ENCODE measurements around the gene RNASEH2A.

DNA sequence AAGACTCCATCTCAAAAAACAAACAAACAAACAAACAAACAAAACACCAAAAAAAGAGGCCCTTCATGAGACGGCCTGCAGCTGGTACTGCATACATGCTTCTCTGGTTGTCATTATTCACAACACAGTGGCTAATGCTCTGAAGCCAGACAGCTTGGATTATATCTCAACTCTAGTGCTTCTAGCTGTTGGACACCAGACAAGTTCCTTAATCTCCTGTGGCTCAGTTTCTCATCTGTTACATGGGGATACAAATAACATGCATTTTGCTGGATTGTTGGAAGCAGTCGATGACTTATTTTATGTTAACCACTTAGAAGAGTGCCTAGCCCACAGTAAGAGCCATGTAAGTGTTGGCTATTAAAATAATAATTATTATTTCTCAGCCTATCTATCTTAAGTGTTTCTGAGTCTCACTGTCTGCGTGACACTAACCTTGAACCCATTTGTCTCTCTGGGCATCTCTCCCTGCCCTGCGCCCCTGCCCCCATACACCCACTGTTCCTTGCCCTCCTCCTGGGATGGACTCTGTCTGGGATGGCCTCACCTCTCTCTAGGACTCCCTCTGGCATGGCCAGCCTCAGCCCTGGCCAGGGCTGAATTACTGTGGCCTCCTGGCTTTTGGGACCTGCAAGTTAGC is 18.2 kb upstream of the RNASEH2A start:
- no peak for TF ChIP-seq CTCF (optimal IDR thresholded peaks at IDR 0.05 in 1 of 3, IDR thresholded peaks at IDR 0.05 in 1 of 3, conservative IDR thresholded peaks at IDR 0.05 in 1 of 3; ENCODE audit: extremely low read depth in 1 of 3, insufficient read depth in 2 of 3, low read length in 3 of 3)
- TF ChIP-seq EZH2 (IDR thresholded peaks at IDR 0.05; ENCODE audit: low read length): no peak
